ENCODE data around the gene MAPRE2. TPM values are rescaled to one million over a fixed set of nuclear protein-coding genes. Genes with fewer than 3 reads are reported as not detected.

The MAPRE2 gene
- total RNA-seq, 1 experiment from 2014 or later: 29.4 TPM

DNA sequence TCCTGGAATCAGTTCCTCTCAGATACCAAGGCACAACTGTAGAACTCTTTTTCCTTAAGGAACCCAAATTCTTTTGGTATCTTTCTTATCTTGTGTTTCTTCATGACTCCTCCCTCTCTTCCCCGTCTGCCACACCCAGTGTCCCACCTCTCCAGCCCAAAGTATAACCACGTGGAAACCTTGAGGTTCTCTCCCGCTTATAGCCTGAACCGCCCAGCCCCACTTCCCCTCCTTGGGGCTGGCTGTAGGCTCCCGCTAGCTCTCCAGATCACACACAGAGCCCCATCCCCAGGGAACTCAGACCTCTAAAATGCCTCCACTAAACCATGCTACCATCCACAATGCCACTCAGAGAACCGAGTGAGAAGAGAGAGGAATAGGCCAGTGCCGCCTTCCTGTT lies 87.5 kb downstream of the MAPRE2 start:
- Histone ChIP-seq H4K8ac (replicated peaks; ENCODE audit: insufficient read length, low read depth, low read length) (no peak overlapping the region), H2BK15ac (ENCODE audit: low read depth, low read length) (no peak overlapping the region), H2BK12ac (ENCODE audit: insufficient read length, low read depth, low read length) (no peak overlapping the region), H3K23ac (ENCODE audit: insufficient read length, low read depth, low read length) (no peak overlapping the region), H3K9me3 (ENCODE audit: control insufficient read depth, low read depth, low read length) (no peaks in the 10 kb centered on the region), H3K4me1 (ENCODE audit: insufficient read depth, low read length) (no peaks in the 10 kb centered on the region), H3K9ac (ENCODE audit: extremely low read depth, insufficient read length, low read length) (no peak overlapping the region), H3K4ac (ENCODE audit: low read depth, low read length) (no peak overlapping the region), H3K27ac (ENCODE audit: insufficient read length, low read depth, low read length) (no peak overlapping the region), H2BK20ac (ENCODE audit: low read depth, low read length, poor library complexity, severe bottlenecking) (no peak overlapping the region), H3K27me3 (ENCODE audit: insufficient read depth, low read length) (no peaks in the 10 kb centered on the region), H4K91ac (ENCODE audit: insufficient read length, low read depth, low read length) (no peak overlapping the region), H3K14ac (ENCODE audit: insufficient read depth, low read length) (no peak overlapping the region), H3K4me2 (ENCODE audit: insufficient read depth, insufficient read length, low read length) (no peak overlapping the region), H2BK120ac (ENCODE audit: low read depth, low read length, poor library complexity, severe bottlenecking) (no peak overlapping the region), H3T11ph (ENCODE audit: low read length) (no peak overlapping the region), H2AFZ (ENCODE audit: low read length) (no peak overlapping the region), H3K79me2 (ENCODE audit: insufficient read depth, low read length) (no peaks in the 10 kb centered on the region), H2AK5ac (ENCODE audit: insufficient read length, low read length) (no peak overlapping the region), H3K56ac (ENCODE audit: insufficient read length, low read depth, low read length) (no peak overlapping the region), H3K18ac (ENCODE audit: insufficient read length, low read depth, low read length) (no peak overlapping the region), H3K79me1 (ENCODE audit: insufficient read depth, low read depth, low read length, poor library complexity, severe bottlenecking) (no peaks in the 10 kb centered on the region), H3K23me2 (ENCODE audit: insufficient read length, low read depth, low read length, poor library complexity, severe bottlenecking) (no peaks in the 10 kb centered on the region), H4K20me1 (ENCODE audit: control insufficient read depth, insufficient read depth, insufficient read length) (no peaks in the 10 kb centered on the region), H4K5ac (ENCODE audit: insufficient read length, low read depth, low read length) (no peak overlapping the region), H2BK5ac (ENCODE audit: insufficient read length, low read length) (no peak overlapping the region)
- no CpG with 5 or more reads among the region's 7 CpGs for WGBS (ENCODE audit: extremely low coverage, insufficient read length, low lambda C conversion rate)
- Mint-ChIP-seq H3K27me3 (ENCODE audit: low read depth) (no peaks in the 10 kb centered on the region), H3K4me1 (peaks cover 0 to 5% of the 10 kb centered on the region in 2 experiments; a peak in 2 of 4 replicates), H3K4me3 (no peak overlapping the region; a peak in 1 of 5 replicates), H3K9me3 (no peaks in the 10 kb centered on the region), H3K27ac (peak overlapping the region in 1 of 3 experiments; percentile 55; a peak in 2 of 7 replicates), H3K36me3 (ENCODE audit: insufficient read depth in 1 of 3, low read depth in 3 of 3) (peaks cover 13 to 17% (median 15%) of the 10 kb centered on the region in 3 experiments)
- TF ChIP-seq, protein P1, sequence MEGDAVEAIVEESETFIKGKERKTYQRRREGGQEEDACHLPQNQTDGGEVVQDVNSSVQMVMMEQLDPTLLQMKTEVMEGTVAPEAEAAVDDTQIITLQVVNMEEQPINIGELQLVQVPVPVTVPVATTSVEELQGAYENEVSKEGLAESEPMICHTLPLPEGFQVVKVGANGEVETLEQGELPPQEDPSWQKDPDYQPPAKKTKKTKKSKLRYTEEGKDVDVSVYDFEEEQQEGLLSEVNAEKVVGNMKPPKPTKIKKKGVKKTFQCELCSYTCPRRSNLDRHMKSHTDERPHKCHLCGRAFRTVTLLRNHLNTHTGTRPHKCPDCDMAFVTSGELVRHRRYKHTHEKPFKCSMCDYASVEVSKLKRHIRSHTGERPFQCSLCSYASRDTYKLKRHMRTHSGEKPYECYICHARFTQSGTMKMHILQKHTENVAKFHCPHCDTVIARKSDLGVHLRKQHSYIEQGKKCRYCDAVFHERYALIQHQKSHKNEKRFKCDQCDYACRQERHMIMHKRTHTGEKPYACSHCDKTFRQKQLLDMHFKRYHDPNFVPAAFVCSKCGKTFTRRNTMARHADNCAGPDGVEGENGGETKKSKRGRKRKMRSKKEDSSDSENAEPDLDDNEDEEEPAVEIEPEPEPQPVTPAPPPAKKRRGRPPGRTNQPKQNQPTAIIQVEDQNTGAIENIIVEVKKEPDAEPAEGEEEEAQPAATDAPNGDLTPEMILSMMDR (conservative IDR thresholded peaks at IDR 0.05): no peak
- no peak for DNase-seq

All from H9 (cell line).